ENCODE data around the gene GNB1L. TPM values are rescaled to one million over a fixed set of nuclear protein-coding genes. Genes with fewer than 3 reads are reported as not detected.
A peak's percentile ranks its signal among the peaks of the same experiment; 100 is the strongest.

GNB1L gene
- total and polyA plus RNA-seq, 2 experiments from 2014 or later = 14.3 to 16.5 TPM

GRCh38 chr22:19758896-19759426 lies 95.7 kb downstream of the GNB1L start:
- no peak for DNase-seq
- no peaks in the 10 kb centered on the region for H3K9me2 ChIP-seq (ENCODE audit: insufficient read depth)
- no peaks in the 10 kb centered on the region for H3K36me3 ChIP-seq (ENCODE audit: low read depth)
- in situ Hi-C loops (cut with MboI) = no loop called here
- H3K4me1 ChIP-seq (ENCODE audit: insufficient read depth) = peaks cover 10% of the 10 kb centered on the region; the same call in 1 of the 2 replicates
- H3K27ac ChIP-seq = no peak overlapping the region
- H3K27me3 ChIP-seq (replicated peaks; ENCODE audit: insufficient read depth) = peaks cover 24% of the 10 kb centered on the region; the same call in 1 of the 2 replicates
- H3K4me3 ChIP-seq = peak overlapping the region; percentile 67
- H3K79me2 ChIP-seq (ENCODE audit: insufficient read depth) = peaks cover 25% of the 10 kb centered on the region
- WGBS, 2 experiments (ENCODE audit: low coverage in 1 of 2, low lambda C conversion rate in 2 of 2, missing lambda C conversion rate in 2 of 2) = 53 to 68% methylated on average over 16 of the region's 21 CpGs
- H3K9me3 ChIP-seq (ENCODE audit: low read depth) = no peaks in the 10 kb centered on the region
- H3K4me2 ChIP-seq (ENCODE audit: unreplicated experiment) = peak overlapping the region; percentile 60
- H3K9ac ChIP-seq = peak overlapping the region; percentile 62; the same call in 1 of the 2 replicates
- TF ChIP-seq EZH2phosphoT487 (IDR thresholded peaks at IDR 0.05; ENCODE audit: insufficient read depth, low read depth) (no peak), EZH2 (IDR thresholded peaks at IDR 0.05; ENCODE audit: insufficient read depth, poor library complexity, severe bottlenecking) (no peak)
- H3F3A ChIP-seq (ENCODE audit: insufficient read depth) = 0 out of 2 replicates have a peak, but pooled peaks cover 5% of the 10 kb centered on the region
- no peaks in the 10 kb centered on the region for H4K20me1 ChIP-seq (ENCODE audit: insufficient read depth)
- peak overlapping the region; percentile 72 for H2AFZ ChIP-seq

GRCh38 chr22:19757985-19758895 lies 96.4 kb downstream of the GNB1L start:
- Histone ChIP-seq H3K79me2 (ENCODE audit: insufficient read depth) (peaks cover 18% of the 10 kb centered on the region), H2AFZ (no peak overlapping the region), H3K4me1 (ENCODE audit: insufficient read depth) (peaks cover 10% of the 10 kb centered on the region; the same call in 1 of the 2 replicates), H3K9ac (no peak overlapping the region), H3K4me3 (no peak overlapping the region), H3K4me2 (ENCODE audit: unreplicated experiment) (no peak overlapping the region), H4K20me1 (ENCODE audit: insufficient read depth) (no peaks in the 10 kb centered on the region), H3K9me3 (ENCODE audit: low read depth) (no peaks in the 10 kb centered on the region), H3K9me2 (ENCODE audit: insufficient read depth) (no peaks in the 10 kb centered on the region), H3K36me3 (ENCODE audit: low read depth) (no peaks in the 10 kb centered on the region), H3K27me3 (replicated peaks; ENCODE audit: insufficient read depth) (peaks cover 25% of the 10 kb centered on the region; the same call in 1 of the 2 replicates), H3F3A (ENCODE audit: insufficient read depth) (0 out of 2 replicates have a peak, but pooled peaks cover 5% of the 10 kb centered on the region), H3K27ac (no peak overlapping the region)
- DNase-seq = no peak
- 90 to 93% methylated on average over 39 to 43 of the region's 43 CpGs for WGBS, 2 experiments (ENCODE audit: low coverage in 1 of 2, low lambda C conversion rate in 2 of 2, missing lambda C conversion rate in 2 of 2)
- TF ChIP-seq EZH2phosphoT487 (IDR thresholded peaks at IDR 0.05; ENCODE audit: insufficient read depth, low read depth) (no peak), EZH2 (IDR thresholded peaks at IDR 0.05; ENCODE audit: insufficient read depth, poor library complexity, severe bottlenecking) (no peak)
- in situ Hi-C loops (cut with MboI) = no loop called here

- Histone ChIP-seq H3K9me3 (ENCODE audit: low read depth) (no peaks in the 10 kb centered on the region), H3K27ac (no peak overlapping the region), H3K4me3 (no peak overlapping the region), H3K9ac (no peak overlapping the region), H3K79me2 (ENCODE audit: insufficient read depth) (peaks cover 9% of the 10 kb centered on the region), H3K27me3 (replicated peaks; ENCODE audit: insufficient read depth) (peaks cover 25% of the 10 kb centered on the region; the same call in 1 of the 2 replicates), H3F3A (ENCODE audit: insufficient read depth) (0 out of 2 replicates have a peak, but pooled peaks cover 5% of the 10 kb centered on the region), H3K9me2 (ENCODE audit: insufficient read depth) (no peaks in the 10 kb centered on the region), H3K36me3 (ENCODE audit: low read depth) (no peaks in the 10 kb centered on the region), H3K4me2 (ENCODE audit: unreplicated experiment) (no peak overlapping the region), H4K20me1 (ENCODE audit: insufficient read depth) (no peaks in the 10 kb centered on the region), H3K4me1 (ENCODE audit: insufficient read depth) (peaks cover 10% of the 10 kb centered on the region; the same call in 1 of the 2 replicates), H2AFZ (no peak overlapping the region)
- TF ChIP-seq EZH2phosphoT487 (IDR thresholded peaks at IDR 0.05; ENCODE audit: insufficient read depth, low read depth) (no peak), EZH2 (IDR thresholded peaks at IDR 0.05; ENCODE audit: insufficient read depth, poor library complexity, severe bottlenecking) (no peak)
- DNase-seq = no peak
- 60 to 67% methylated on average over 14 to 16 of the region's 16 CpGs for WGBS, 2 experiments (ENCODE audit: low coverage in 1 of 2, low lambda C conversion rate in 2 of 2, missing lambda C conversion rate in 2 of 2)
- in situ Hi-C loops (cut with MboI) = no loop called here
These were observed 97.3 kb downstream of the GNB1L start for GRCh38 chr22:19757140-19757984.

All from GM23248 (cell line).